Thyroid gland (tissue), 4 donors: Measurements from ENCODE around the gene PDE10A. TPM values are rescaled to one million over a fixed set of nuclear protein-coding genes. Genes with fewer than 3 reads are reported as not detected.

Source experiments
- DNase-seq, 2 donors: peaks; one replicate each; pipeline ENCODE4 v3.0.0-alpha.2; 2019
- H3K27ac ChIP-seq, 3 donors: fragments of 200-600 bp; sonication (generic); 1 replicate in 2 of 3; 2 replicates in 1 of 3; pipeline ENCODE4 v1.5.1; 2016 to 2019; ENCODE audit warnings: mild to moderate bottlenecking in 1 of 3, moderate library complexity in 1 of 3
- H3K27me3 ChIP-seq: fragments of 200-600 bp; sonication (generic); one replicate; pipeline ENCODE4 v1.5.1; 2019
- H3K36me3 ChIP-seq, 2 donors: fragments of 200-600 bp; sonication (generic); one replicate each; pipeline ENCODE4 v1.5.1; 2016 to 2019
- H3K4me1 ChIP-seq, 2 donors: fragments of 200-600 bp; sonication (generic); one replicate each; pipeline ENCODE4 v1.5.1; 2017 to 2019
- H3K4me3 ChIP-seq, 3 donors: fragments of 200-600 bp; sonication (generic); replicated peaks in 1 of 3; 1 replicate in 2 of 3; 2 replicates in 1 of 3; pipeline ENCODE4 v1.5.1; 2016; ENCODE audit warnings: mild to moderate bottlenecking in 1 of 3
- H3K9me3 ChIP-seq: fragments of 200-600 bp; sonication (generic); one replicate; pipeline ENCODE4 v1.5.1; 2017
- POLR2A ChIP-seq, 2 donors: fragments of 450-650 bp; IDR thresholded peaks; one replicate each; pipeline ENCODE4 v1.6.1; 2017; ENCODE audit warnings: antibody characterized with exemption in 2 of 2, mild to moderate bottlenecking in 2 of 2, moderate library complexity in 1 of 2
- WGBS, 2 donors: methylation state at CpG; one replicate each; pipeline ENCODE4 v1.1.5; 2017; 5-methylcytosine and 5-hydroxymethylcytosine counted together
- intact Hi-C: fragments of 100-400 bp; cut with DNase I; formaldehyde crosslinking; loops from one replicate; pipeline ENCODE4 v1.15.1; 2023
- total RNA-seq, 4 donors: library from RNA; depleted of rRNA; stranded (reverse); fragments of >200 nt; gene quantifications; one replicate each; pipeline ENCODE4 v1.2.3, GENCODE V29; 2016
- TF ChIP-seq, protein P1 (sequence below), 6 experiments: fragments of 200-600 bp in 3 of 6; fragments of 450-650 bp in 3 of 6; sonication (generic) in 3 of 6; IDR thresholded peaks; one replicate each; pipeline ENCODE4 v1.5.1; 2016 to 2019; ENCODE audit warnings: antibody characterized with exemption in 6 of 6, mild to moderate bottlenecking in 2 of 6, inconsistent platforms in 1 of 6, moderate library complexity in 1 of 6

The PDE10A gene
- total RNA-seq, 4 donors from 2014 or later, result 17.1 to 25.9 (median 20.7) TPM

DNA sequence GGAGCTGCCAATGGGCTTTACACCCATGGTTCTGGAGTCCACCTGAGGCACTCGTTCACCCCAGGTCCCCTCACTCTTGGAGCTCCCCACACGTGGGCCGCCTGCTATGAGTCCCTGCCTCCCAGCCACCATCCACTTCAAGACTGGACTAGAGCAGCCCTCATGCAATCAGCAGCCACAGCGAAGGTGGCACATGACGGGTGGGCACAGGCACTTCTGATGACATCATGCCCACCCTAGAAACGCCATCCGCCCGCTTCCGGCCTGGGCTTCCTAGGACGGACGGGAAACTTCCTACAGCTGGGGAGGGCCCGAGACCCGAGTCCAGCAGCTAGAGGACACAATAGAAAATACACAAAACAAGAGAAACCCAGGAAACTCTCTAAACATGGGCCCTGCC, 85.5 kb downstream of the PDE10A start:
- Histone ChIP-seq H3K27me3 (no peaks in the 10 kb centered on the region), H3K4me3 (no peak overlapping the region), H3K36me3 (no peaks in the 10 kb centered on the region), H3K4me1 (peaks cover 24 to 37% of the 10 kb centered on the region in 2 donors), H3K27ac (peak overlapping the region in 1 of 3 donors; percentile 5), H3K9me3 (no peaks in the 10 kb centered on the region)
- TF ChIP-seq POLR2A (IDR thresholded peaks at IDR 0.05), result no peak
- TF ChIP-seq, protein P1, sequence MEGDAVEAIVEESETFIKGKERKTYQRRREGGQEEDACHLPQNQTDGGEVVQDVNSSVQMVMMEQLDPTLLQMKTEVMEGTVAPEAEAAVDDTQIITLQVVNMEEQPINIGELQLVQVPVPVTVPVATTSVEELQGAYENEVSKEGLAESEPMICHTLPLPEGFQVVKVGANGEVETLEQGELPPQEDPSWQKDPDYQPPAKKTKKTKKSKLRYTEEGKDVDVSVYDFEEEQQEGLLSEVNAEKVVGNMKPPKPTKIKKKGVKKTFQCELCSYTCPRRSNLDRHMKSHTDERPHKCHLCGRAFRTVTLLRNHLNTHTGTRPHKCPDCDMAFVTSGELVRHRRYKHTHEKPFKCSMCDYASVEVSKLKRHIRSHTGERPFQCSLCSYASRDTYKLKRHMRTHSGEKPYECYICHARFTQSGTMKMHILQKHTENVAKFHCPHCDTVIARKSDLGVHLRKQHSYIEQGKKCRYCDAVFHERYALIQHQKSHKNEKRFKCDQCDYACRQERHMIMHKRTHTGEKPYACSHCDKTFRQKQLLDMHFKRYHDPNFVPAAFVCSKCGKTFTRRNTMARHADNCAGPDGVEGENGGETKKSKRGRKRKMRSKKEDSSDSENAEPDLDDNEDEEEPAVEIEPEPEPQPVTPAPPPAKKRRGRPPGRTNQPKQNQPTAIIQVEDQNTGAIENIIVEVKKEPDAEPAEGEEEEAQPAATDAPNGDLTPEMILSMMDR (IDR thresholded peaks at IDR 0.05), result no peak
- no peak for DNase-seq
- intact Hi-C loops, result no loop called here
- 84 to 89% methylated on average over 10 to 13 of the region's 13 CpGs for WGBS, 2 donors

DNA sequence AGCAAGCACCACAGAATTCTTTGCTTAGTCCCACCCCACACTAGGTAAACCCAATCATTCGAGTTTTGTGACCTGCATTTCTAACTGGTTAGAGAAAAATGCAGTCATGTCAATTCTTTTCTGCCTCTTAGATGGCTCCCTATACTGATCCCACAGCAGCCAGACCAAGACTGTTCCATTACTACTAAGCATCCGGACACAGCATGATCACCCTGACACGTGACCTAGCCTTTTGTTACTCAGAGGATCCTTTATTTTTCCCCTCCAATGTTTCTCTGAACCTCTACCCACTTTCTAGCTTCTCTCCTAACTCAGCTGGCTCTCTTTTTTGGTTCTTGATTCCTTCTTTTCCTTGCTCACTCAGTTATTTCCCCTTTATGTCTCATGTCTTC, 87.9 kb downstream of the PDE10A start:
- intact Hi-C loops, result no loop called here
- Histone ChIP-seq H3K27ac (peak overlapping the region in 2 of 3 donors; percentile 74 to 92), H3K4me3 (no peak overlapping the region), H3K4me1 (peaks cover 34 to 48% of the 10 kb centered on the region in 2 donors), H3K27me3 (no peaks in the 10 kb centered on the region), H3K36me3 (no peaks in the 10 kb centered on the region), H3K9me3 (no peaks in the 10 kb centered on the region)
- DNase-seq, result no peak
- TF ChIP-seq, protein P1 (IDR thresholded peaks at IDR 0.05), result no peak
- no peak for TF ChIP-seq POLR2A (IDR thresholded peaks at IDR 0.05)
- WGBS, 2 donors, result 59 to 90% methylated on average over 3 of the region's 3 CpGs

DNA sequence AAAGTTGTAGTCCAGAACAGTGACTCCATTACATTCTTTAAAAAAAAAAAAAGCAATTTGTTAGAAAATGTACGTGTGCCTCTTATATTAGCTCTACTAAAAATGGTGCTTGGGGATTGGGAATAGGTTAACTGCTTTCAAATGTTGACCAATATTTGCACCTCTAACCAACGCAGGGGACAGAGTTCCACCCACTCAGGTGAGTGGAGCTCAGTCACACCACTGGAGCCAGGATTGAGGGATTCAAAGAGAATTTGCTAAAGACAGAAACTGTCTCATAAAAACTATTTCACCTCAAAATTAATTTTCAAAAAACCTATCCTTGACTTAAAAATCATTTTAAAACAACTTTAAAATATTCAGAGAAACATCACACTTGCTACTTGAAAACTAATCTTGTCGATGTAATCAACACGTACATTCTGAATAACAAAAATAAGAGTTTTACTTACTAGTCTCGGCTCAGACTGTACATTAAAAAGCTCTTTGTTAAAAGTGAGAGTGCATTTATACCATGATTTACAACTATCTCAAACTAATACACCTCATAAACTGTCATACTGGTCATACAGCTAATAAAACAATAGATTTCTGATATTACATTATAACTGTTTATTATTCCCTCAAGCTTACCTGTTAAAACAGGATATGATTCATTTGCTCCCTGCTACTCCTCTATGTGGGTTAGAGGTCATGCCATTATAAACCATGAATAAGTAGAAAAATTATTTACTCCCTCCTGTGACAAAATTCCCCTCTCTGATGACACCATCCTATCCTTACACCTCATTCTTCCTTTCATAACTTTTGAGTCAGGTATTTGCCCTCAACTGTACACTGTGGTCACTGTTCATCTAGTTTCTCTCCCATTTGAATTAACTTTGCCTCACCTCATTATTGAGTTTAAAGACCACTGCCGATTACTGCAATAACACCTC, 88.6 kb downstream of the PDE10A start:
- H3K4me1 ChIP-seq, result peaks cover 37 to 50% of the 10 kb centered on the region in 2 donors
- TF ChIP-seq POLR2A (IDR thresholded peaks at IDR 0.05), result no peak
- TF ChIP-seq, protein P1 (IDR thresholded peaks at IDR 0.05), result no peak
- H3K4me3 ChIP-seq, result no peak overlapping the region
- 77 to 84% methylated on average over 6 of the region's 6 CpGs for WGBS, 2 donors
- no peaks in the 10 kb centered on the region for H3K27me3 ChIP-seq
- intact Hi-C loops, result no loop called here
- no peaks in the 10 kb centered on the region for H3K36me3 ChIP-seq
- no peaks in the 10 kb centered on the region for H3K9me3 ChIP-seq
- no peak for DNase-seq
- peak overlapping the region; percentile 22 to 92 (median 74) for H3K27ac ChIP-seq

DNA sequence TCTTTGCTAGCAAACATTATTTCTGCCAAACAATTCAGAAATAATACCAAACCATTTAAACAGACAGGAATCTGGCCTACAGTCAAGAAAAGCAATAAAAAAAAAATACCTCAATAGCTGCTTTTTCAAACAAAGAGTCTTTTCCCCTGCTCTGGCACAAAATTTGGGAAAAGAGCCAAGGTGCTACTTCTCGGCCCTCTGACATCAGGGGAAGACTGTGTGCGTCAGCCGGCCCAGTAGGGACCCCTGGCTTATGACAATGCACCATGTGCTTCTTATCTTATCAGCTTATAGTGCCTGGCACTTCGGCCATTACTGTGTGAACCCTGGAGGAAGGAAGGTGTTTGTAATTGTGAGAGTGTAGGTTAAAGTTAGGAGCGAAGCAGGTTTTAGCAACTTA, 89.4 kb downstream of the PDE10A start:
- Histone ChIP-seq H3K27ac (peak overlapping the region; percentile 22 to 92 (median 74)), H3K4me1 (peaks cover 42 to 50% of the 10 kb centered on the region in 2 donors), H3K9me3 (no peaks in the 10 kb centered on the region), H3K27me3 (no peaks in the 10 kb centered on the region), H3K36me3 (no peaks in the 10 kb centered on the region), H3K4me3 (no peak overlapping the region)
- 17 to 19% methylated on average over 5 of the region's 5 CpGs for WGBS, 2 donors
- TF ChIP-seq, protein P1 (IDR thresholded peaks at IDR 0.05), result no peak
- no peak for TF ChIP-seq POLR2A (IDR thresholded peaks at IDR 0.05)
- intact Hi-C loops, result no loop called here
- DNase-seq, result peak; percentile 73 to 77

DNA sequence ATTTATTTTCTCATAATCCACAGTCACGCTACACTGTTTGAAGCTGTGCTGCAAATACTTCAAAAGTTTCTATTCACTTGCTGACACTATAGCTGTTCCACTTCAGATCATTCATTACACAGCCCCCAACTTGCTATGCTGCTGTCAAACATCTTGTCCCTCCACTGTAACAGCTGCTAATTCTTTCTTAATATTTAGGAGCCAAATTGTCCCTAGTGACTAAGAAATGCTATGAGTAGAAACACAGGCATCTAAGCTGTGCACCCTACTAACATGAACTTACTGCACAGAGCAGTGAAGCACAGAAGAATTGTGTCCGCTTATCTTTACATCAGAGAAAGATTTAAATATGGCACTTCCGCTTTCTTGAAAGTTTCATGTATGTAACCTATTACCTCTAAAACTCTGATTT, 91.3 kb downstream of the PDE10A start:
- H3K27me3 ChIP-seq, result no peaks in the 10 kb centered on the region
- intact Hi-C loops, result no loop called here
- 71 to 73% methylated on average over 3 of the region's 3 CpGs for WGBS, 2 donors
- no peak for DNase-seq
- peaks cover 42 to 46% of the 10 kb centered on the region in 2 donors for H3K4me1 ChIP-seq
- peak overlapping the region in 2 of 3 donors; percentile 51 to 74 for H3K27ac ChIP-seq
- TF ChIP-seq, protein P1 (IDR thresholded peaks at IDR 0.05), result no peak
- no peaks in the 10 kb centered on the region for H3K36me3 ChIP-seq
- no peak overlapping the region for H3K4me3 ChIP-seq
- no peaks in the 10 kb centered on the region for H3K9me3 ChIP-seq
